HG03558 (cell line): ENCODE measurements around the gene ATP6V1C2.
"Not testable (repeated sequence)": the region's sequence is repeated elsewhere in the genome, so short reads cannot be mapped to it uniquely, and the experiment has no call there.

Experiments
- ATAC-seq: cut with Tn5 transposase; IDR thresholded peaks from one replicate; pipeline ENCODE4 v1.9.1; 2021; ENCODE audit warnings: moderate number of reproducible peaks; ENCODE audit not compliant: unreplicated experiment; ENCODE audit errors: extremely low read depth

ATP6V1C2 gene

DNA sequence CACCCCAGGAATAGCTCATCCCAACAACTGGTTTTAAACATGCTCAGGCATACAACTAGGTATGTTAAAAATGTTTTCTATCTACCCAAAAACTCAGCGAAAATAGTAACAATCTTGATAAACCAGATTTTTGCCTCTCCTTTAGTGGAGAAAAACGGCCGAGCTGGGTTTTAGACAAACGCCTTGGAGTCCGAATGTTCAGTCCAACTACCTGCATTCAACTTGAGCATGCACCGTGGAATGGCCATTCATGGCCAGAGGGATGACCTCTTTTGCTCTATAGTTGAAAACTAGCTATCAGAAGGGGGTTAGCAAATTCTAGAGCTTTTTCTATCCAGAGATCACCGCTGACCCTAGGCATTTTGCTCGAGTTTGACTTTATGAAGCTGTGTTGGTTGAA lies 60.3 kb downstream of the ATP6V1C2 start:
- ATAC-seq, result no peak

DNA sequence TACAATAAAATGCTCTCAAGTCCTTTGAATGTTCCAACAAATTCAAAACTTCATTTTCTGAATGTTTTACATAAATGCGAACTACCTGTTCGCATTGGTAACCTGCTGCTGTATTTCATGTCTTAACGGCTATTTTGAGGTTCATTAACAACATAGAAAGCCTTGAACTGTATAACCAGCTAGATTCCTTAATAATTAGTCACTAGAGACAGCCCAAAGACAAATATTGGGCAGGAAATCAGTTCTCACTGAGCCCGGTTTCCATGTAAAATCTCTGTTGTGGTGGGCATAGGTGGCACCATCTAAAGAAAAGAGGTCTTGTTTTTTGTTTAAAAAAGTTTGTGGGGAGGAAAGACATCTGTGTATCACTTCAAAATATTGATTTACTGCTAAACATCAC lies 62.0 kb downstream of the ATP6V1C2 start:
- ATAC-seq, result no peak

DNA sequence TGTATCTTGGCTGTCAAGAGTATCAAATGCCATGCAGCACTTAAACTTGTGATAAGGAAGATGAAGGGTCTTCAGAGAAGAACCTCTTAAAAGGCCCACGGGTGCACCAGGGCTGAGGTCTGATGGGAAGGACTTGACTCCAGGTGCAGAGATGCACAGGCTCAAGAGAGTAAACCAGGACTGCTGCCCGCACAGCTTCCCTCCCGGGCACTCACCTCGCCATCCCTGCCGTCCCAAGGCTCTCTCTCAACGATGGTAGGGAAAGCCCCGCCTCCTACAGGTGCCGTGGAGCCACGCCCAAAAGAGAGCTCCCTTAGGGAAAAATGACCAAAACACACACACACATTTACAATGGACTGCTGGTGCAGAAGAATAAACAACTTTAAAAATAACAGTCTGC lies 63.3 kb downstream of the ATP6V1C2 start:
- no peak for ATAC-seq

DNA sequence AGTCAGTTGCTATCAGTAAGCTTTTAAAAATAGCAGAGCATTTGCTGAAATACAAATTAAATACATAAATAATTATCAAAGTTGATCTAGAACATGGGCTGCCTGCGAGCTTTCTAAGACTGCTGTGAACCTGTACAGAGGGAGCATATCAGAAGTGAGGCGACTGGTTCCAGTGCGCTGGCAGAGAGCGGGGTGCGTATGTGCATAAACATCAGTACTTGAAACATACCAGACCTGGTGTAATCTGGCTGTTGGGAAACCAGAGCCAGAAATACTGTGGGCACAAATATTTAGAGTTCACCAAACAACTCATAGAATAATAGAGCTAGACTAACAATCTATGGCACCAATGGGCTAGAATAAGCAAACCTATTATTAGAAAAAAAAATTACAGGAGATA lies 63.8 kb downstream of the ATP6V1C2 start:
- ATAC-seq, result no peak

DNA sequence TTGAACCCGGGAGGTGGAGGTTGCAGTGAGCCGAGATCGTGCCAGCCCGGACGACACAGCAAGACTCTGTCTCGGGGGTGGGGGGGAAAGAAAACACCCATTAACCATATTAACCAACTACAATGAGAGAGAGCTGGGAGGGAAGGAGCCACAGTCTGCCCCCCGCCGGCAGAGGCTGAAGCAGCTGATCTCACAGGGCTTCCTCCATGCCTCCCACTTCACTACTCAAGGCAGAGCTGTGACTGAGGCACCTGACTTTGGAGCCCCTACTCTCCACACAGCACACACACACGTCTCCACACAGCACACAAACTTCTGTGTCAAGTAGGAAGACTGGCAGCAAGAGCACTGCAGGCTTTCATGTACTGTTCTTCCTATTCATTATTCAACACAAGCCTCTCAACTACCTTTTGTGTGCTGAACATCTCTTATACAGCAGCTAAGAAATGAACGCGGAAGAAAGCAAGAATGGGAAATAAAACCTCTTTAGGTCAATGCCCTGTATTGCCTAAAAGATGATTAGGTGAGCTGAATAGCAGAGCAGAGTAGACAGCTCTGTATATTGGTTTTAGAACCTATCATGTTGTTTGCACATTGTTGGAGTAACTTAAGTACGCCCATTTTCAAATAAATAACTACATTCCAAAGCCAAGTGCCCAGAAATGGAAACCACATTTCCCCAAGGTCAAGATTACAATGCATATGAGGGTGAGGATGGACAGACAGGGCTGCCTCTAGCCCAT lies 65.0 kb downstream of the ATP6V1C2 start:
- ATAC-seq, result no peak

DNA sequence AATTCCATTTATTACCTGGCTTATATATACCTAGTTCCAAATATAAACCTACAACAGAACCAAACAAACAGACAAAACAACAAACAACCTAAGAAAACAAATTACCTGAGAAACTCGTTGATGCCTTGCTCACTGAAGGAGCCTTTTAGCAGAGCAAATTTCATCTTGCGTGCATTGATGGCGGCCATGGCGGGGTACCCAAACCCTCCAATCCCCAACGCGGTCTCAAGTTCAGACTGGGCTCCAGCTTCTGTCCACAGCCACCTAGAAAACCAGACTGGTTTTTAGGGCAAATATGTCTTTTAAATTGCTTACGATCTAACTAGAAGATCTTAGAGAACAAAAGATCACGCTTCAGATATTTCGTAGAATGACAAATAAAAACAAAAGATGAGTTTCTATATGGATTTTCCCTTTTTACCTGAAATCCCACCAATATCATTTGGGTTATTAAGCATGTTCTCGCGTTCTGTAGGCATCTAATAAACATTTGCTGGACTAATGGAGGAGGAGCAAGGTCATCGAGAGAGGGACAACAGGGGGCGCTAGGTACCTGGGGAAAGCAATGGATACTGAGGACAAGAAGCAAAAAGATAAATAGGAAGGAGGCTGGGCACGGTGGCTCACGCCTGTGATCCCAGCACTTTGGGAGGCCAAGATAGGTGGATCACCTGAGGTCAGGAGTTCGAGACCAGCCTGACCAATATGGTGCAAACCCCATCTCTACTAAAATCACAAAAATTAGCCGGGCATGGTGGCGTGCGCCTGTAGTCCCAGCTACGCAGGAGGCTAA lies 65.9 kb downstream of the ATP6V1C2 start:
- ATAC-seq, result no peak

DNA sequence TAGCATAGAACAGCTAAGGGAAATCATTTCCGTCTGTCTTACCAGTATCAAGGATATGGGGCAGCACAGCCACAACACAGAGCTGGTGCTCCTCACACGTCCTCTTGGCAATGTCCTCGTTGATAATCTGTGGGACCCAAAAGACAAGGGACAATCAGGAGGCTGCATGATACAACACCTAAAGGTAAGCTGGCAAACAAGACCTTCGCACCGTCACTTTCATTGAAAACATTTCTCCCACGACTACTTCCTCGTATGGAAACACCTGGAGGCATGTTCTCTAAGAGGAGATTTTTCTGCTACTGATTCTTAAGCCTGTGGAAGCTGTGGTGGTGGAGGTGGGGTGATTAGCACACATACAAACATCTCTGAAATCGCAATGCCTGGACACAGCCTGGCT lies 67.4 kb downstream of the ATP6V1C2 start:
- ATAC-seq, result no peak

DNA sequence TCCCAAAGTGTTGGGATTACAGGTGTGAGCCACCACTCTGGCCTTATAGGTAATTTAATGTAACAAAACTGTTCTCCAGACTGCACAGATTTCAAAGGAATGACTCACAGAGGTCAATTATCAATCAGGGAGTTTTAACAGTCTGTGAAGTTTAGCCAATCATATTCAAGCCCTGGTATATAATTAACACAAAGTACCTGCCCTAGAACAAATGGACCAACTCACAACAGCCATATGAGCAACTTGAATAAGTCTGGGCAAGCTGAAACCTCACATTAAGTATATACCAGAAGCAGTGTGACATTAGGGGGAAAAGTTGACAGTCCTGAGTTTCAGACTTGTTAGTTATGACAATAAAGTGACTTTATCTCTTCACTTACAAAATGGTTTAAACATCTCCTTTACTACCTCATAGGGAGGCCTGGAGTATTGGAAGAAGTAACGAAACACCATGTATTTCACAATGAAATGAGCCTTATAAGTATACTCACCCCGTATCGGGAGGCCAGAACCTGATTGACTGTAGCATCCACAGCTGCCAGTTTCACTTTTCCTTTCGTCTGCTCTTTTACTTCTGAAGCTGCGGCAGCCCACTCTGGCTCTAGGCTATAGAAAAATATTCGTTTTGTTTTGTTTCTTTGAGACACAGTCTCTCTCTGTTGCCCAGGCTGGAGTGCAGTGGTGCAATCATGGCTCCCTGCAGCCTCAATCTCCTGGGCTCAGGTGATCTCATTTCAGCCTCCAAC lies 69.0 kb downstream of the ATP6V1C2 start:
- no peak for ATAC-seq

DNA sequence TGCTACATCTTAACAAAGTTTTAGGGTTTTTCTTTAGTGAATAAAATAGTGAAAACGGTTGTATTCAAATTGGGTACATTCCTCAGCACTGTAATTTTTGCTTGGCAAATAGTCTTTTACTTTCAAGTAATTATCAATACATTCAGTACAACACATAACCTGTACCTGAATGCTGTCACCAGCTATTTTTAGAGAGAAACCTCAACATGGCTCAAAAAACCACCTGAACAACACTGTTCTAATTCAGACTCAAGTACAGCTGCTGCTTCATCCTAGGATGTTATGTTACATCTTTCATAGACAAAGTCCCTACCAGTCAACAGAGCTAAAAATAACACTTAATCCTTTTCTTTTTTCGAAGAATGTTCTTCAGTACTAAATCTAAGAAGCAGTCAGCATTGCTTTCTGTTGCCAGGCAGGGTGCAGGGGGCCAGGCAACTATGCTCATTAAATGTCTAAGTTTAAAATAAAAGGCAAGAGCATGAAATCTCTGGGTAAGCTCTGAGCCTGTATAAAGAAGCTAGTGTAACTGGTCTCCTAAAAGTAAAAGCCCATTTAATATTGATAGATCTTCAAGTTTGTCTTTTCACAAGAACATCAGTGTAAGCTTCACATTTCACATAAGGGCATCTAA lies 70.7 kb downstream of the ATP6V1C2 start:
- no peak for ATAC-seq

DNA sequence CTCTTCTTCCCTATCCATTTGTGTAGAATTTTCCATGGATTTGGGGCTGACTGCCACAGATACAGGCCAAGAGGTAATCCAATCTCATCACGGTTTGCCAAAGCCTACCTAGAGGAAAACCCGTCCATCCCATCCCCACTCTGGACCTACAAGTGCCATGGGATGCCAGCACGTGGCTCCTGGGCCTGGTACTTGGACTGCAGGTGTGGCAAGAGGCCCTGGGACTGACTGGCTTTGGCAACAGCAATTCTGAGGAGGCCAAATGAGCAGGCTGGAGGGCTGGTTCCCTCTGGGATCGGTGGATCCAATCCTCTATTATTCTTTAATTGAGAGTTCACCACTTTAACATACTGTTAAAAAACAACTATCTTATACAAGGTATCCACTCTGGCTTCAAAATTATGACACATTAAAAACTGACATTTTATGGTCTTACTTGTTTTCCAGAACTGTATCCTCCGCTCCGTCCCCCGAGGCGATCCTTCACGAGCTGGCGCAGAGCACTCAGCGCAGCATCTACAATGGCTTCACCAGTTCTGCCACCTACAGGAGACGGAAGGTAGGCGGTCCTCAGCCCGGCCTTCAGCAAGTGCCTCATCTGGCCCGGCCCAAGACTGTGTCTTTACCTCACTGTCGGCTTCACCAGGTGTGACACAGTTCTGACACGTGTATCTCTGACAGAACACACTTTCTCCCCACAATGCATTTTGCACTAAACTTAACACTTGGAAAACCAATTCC lies 71.4 kb downstream of the ATP6V1C2 start:
- ATAC-seq, result no peak

DNA sequence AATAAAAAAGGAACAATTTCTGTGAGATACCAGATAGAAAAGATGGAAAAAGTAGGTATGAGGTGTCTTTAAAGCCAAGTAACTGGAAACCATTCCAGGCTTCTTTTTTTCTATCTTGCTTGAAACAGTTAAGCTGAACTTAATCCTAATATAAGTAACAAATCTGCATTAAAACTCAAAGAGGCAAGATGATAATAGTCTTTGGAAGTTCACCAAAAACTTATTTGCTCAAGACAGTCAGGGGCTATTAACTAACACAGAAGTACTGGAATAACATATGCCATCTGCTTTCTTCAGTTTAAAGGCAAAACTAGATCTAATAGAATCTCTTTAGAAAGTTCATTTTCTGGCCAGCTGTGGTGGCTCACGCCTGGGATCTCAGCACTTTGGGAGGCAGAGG lies 72.4 kb downstream of the ATP6V1C2 start:
- ATAC-seq, result no peak

DNA sequence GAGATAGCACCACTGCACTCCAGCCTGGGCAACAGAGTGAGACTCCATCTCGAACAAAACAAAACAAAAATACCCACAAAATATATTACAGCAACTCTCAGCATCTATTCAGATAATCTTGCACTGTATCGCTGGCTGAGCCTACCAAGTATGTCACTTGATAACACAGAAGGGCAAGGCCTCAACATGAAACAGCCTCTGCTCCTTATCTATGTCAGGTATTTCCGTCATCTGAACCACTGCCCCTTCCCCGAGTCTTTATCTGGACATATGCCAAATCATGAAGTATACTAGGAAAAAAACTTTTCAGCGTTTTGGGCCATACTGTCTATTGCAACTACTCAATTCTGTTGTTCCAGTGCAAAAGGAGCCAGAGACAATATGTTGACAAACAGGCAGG lies 73.4 kb downstream of the ATP6V1C2 start:
- ATAC-seq, result no peak

DNA sequence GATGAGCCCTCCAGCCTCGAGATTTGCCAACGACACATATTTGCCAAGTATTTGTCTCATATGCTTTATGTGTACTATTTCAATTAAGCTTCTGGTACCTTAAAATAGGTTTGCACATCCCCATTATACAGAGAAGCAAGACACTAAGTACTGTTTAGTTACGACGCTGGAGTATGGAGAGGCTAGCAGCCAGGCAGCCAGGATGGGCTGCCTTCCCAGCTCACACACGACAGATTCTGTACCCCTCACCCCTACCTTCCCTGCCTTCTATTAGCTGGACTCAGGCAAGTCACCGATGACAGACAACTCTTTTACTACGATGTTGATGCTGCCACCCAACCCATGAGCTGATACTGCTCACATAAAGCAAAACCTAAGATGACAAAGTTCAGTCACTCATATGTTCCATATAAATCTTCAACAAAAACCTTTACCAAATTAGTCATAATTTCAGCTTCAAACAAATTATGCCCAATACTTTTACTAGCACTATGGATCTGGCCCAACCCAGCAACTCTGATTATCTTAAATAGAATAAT lies 74.1 kb downstream of the ATP6V1C2 start:
- ATAC-seq, result no peak

DNA sequence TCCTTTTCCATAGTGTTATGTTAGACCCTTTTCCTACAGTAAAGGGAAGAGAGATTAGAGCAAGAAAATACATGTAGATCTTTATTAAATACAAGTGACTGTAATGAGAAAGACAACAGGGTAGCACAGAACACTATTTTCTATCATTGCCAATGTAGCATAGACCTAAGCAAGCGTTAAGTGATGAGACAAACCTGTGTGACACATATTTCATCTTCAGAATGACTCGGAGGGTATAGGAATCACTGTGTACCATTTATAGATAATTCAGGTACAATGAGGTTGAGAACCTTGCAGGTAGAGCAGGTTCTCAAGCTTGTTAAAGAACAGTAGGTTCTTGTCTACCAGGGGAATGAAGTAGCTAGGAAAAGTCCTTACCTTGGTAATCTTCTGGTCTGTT lies 75.3 kb downstream of the ATP6V1C2 start:
- ATAC-seq, result no peak

DNA sequence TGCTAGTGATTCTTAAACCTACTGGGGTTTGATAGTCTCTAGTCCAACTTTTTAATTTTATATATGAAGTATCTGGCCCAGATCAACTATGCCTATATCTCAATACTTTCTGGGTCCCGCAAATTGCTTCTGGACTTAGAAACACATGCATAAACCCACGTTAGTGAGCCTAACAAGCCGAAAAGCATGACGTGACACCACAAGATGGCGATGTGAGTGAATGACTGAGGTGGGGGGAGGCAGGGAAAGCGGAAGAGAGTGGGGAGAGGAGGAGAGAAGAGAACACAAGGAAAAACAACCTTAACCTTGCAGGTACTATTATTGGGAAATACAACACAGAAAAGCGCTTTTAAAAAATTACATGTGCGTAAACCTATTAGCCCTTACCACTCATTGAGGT lies 77.4 kb downstream of the ATP6V1C2 start:
- ATAC-seq, result no peak

DNA sequence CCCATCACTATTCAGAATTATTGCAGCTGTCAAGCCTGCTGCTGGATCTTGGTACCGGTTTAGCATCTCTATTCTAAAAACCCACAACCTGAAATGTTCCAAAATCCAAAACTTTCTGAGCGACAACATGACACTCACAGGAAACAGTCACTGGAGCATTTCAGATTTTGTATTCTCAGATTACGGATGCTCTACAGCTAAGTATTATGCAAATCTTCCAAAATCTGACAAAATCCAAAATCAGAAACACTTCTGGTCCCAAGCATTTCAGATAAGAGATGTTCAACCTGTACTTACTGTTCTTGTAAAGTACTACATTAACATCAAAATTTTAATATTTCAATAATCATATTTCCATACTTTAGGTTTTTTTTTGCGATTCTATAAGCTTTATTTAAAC lies 78.7 kb downstream of the ATP6V1C2 start:
- no peak for ATAC-seq

DNA sequence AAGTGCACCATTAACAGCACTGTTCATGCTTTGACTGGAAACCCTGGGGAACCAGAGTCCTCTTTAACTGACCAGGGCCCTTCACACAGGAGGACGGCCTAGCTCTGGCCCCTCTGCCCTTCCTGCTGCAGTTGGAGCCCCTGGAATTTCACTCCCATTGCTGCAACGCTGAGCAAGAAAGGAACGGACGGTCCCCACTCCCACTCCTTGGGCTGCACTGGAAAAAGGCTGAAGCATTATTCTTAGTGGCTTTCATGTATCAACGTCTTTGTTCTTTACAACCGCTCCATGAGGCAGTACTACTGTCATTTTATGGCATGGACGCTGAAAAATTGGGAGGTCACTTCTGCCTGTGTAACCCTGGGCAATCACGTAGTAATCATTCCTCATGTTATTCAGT lies 81.2 kb downstream of the ATP6V1C2 start:
- ATAC-seq, result no peak

DNA sequence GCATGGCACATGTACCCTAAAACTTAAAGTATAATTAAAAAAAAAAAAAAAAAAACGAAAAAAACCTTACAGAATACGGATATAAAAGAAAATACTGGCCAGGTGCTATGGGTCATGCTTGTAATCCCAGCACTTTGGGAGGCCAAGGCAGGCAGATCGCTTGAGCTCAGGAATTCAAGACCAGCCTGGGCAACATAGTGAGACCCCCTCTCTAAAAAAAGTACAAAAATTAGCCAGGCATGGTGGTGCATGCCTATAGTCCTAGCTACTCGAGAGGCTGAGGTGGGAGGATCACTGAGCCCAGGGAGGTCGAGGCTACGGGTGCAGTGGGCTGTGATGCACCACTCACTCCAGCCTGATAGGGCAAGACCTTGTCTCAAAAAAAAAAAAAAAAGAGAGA lies 84.6 kb downstream of the ATP6V1C2 start:
- ATAC-seq, result not testable (repeated sequence)

DNA sequence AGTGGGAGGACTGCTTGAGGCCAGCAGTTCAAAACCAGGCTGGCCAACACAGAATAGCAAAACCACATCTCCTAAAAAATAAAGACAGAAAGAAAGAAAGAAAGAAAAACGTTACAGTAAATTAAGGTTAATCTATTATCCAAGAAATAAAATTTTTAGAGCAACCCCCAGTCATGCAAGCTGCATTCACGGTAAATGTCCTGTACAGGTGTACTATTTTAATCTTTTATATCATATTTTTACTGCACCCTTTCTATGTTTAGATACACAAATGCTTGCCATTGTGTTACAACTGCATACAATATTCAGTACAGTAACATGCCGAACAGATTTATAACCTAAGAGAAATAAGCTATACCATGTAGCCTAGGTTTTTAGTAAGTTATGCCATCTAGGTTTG lies 85.1 kb downstream of the ATP6V1C2 start:
- ATAC-seq, result no peak
